ENCODE results near the gene TMEM11.
"Not testable (repeated sequence)": the region's sequence is repeated elsewhere in the genome, so short reads cannot be mapped to it uniquely, and the experiment has no call there.

Gene TMEM11

DNA sequence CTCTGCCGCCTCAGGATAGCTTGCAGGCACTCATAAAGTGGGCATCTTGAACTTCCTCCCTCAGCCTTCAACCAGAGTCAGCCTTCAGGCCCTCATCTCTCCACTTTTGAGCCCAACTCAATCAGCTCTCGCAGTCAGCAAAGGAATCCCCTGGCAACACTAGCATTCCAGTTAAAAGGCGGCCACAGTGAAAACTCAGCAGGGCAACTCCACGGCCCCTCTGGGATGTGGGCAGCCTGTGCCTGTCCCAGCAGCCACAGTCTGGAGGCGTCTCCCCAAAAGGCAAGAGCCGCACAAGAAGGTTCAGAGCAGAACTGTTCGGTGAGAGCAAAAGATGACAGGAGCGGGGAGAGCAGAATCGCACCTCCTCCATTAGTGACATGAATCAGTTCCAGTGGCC lies 9.0 kb downstream of the TMEM11 start:
- Mint-ChIP-seq H3K27ac (peak overlapping the region; percentile 45), H3K36me3 (peaks cover 56% of the 10 kb centered on the region)
- no peak for DNase-seq (ENCODE audit: low spot score in 2 of 2)

DNA sequence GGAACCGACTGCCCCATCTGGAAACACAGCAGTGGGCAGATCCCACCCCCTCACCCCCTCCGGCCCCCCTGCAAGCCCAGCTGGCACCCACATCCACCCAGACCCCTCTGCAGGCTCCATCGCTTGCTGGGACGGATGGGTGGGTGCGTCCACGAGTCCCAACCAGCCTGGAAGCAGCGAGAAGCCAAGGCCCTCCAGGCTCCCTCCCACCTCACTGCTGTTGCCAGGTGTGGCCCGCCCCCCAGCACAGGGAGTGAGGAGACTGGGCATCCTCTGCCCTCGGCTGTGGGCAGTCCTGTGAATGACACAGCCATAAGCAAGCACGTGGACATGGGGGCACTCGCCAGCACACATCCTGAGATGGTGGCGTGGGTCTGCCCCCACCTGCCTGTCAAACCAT lies 11.4 kb downstream of the TMEM11 start:
- Mint-ChIP-seq H3K4me1 (peaks cover 39% of the 10 kb centered on the region), H3K4me3 (no peak overlapping the region), H3K36me3 (peaks cover 48% of the 10 kb centered on the region), H3K27ac (no peak overlapping the region), H3K9me3 (no peaks in the 10 kb centered on the region)
- DNase-seq (ENCODE audit: low spot score in 2 of 2) (no peak), ATAC-seq (no peak)

More for the DNA sequence above, 9.0 kb downstream of the TMEM11 start:
- H3K4me3 Mint-ChIP-seq: no peak overlapping the region
- H3K9me3 Mint-ChIP-seq: no peaks in the 10 kb centered on the region
- no peak for ATAC-seq
- H3K4me1 Mint-ChIP-seq: peaks cover 38% of the 10 kb centered on the region

DNA sequence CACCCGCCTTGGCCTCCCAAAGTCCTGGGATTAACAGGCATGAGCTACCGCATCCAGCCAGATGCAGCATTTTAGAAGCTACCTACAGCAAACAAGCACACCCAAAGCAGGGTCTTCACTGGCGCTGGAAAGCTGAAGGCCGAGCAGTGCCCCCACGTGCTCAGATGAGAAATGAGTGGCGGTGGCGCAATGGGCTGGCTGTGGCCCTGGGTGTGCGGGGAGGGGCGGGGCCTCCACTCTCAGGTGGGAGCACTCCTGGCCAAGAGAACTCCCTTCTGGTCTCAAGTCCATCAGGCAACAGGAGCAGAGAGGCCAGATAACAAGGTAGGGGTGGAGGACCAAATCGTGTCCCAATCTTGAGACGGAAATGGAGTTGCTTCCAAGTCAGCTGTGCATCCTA lies 12.1 kb downstream of the TMEM11 start:
- no peak for ATAC-seq
- H3K36me3 Mint-ChIP-seq: peaks cover 49% of the 10 kb centered on the region
- no peak for DNase-seq (ENCODE audit: low spot score in 2 of 2)
- H3K27ac Mint-ChIP-seq: no peak overlapping the region
- H3K4me1 Mint-ChIP-seq: peaks cover 39% of the 10 kb centered on the region
- H3K9me3 Mint-ChIP-seq: no peaks in the 10 kb centered on the region
- no peak overlapping the region for H3K4me3 Mint-ChIP-seq

DNA sequence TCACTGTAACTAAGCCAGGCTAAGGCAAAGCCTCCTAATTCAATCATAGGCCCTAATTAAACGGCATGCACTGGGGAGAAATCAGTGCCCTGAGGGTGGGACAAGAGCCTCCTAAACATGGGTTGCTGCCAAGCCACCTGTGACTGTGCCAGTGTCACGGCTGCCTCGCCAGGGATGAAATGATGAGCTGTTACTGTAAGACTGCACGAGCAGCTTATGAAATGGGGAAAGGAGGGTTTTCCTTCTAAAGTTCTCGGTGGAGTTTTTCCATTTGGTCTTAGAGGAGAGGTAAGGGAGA lies 12.7 kb downstream of the TMEM11 start:
- no peaks in the 10 kb centered on the region for H3K9me3 Mint-ChIP-seq
- H3K27ac Mint-ChIP-seq: peak overlapping the region; percentile 40
- ATAC-seq (no peak), DNase-seq (ENCODE audit: low spot score in 2 of 2) (no peak)
- no peak overlapping the region for H3K4me3 Mint-ChIP-seq
- peaks cover 54% of the 10 kb centered on the region for H3K36me3 Mint-ChIP-seq
- H3K4me1 Mint-ChIP-seq: peaks cover 38% of the 10 kb centered on the region

DNA sequence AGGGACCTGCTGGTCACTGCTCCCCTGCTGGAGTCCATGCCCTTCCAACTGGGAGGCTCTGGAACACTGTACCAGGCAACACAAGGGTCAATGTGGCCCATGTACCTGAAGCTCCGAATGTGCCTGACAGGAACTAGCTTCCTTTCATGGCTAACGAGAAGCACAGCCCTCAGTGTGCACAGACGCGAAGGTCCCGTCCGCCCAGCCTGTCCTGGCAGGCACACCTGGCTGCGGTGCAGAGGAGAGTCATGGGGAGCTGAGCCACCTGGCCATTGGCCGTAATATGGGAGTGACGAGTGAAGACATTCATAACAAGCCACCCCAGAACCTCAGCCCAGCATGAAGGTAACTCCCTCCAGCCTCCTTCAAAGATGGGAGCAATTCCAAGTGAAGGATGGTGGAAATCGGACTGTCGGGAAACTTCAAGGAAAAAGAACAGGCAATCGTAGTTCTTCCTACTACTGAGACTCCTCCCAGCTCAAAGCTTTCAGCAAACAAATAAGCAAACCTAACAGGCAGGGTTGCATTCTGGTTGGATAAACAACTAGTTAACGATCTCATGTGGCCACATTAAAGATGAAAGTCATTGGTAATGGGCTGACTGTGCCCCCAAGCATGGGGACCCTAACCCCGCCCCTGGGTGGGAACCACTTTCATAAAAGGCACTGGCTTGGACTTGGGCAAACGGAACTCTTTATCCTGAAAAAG lies 13.2 kb downstream of the TMEM11 start:
- no peak overlapping the region for H3K4me3 Mint-ChIP-seq
- no peak for DNase-seq (ENCODE audit: low spot score in 2 of 2)
- H3K4me1 Mint-ChIP-seq: peaks cover 33% of the 10 kb centered on the region
- H3K27ac Mint-ChIP-seq: peak overlapping the region; percentile 40
- no peak for ATAC-seq
- no peaks in the 10 kb centered on the region for H3K9me3 Mint-ChIP-seq
- H3K36me3 Mint-ChIP-seq: peaks cover 54% of the 10 kb centered on the region

DNA sequence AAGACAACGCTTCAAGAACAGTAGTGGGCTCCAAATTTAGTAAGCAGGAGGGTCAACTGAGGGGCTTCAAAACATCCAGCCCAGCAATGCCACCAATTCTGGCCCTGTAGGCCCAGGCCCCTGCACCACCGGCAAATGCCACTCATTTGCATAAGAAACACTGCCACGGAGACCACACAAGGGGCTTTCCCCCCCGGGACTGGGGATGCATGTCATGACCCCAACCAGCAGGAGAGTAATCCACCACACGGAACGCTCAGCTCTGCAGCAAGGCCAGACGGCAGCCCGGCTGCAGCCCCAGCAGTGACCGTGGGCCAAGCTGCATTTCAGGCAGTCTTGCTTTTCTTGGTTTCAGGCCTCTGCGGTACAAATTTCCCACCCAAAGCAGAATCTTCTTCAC lies 14.1 kb downstream of the TMEM11 start:
- H3K4me1 Mint-ChIP-seq: peaks cover 24% of the 10 kb centered on the region
- H3K9me3 Mint-ChIP-seq: no peaks in the 10 kb centered on the region
- H3K4me3 Mint-ChIP-seq: no peak overlapping the region
- ATAC-seq: peak; percentile 24
- no peak overlapping the region for H3K27ac Mint-ChIP-seq
- no peak for DNase-seq (ENCODE audit: low spot score in 2 of 2)
- peaks cover 54% of the 10 kb centered on the region for H3K36me3 Mint-ChIP-seq

DNA sequence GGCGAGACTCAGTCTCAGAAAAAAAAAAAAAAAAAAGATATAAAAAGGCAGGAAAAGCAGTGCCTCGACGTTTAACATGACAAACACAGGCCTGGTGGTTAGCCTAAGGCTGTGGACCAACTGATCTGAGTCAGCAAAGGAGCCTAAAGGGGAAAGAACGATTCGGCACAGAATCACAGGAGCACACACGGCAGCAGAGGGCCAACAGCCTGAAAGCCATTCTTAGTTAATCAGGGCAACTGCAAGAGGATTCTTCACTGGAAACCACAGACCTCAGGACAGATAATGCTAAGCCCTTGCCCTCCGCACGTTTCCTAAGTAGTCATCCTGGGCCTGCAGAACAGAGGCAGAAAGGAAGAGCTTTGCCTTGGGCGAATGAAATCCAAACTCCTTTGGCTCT lies 14.7 kb downstream of the TMEM11 start:
- H3K36me3 Mint-ChIP-seq: peaks cover 54% of the 10 kb centered on the region
- H3K4me3 Mint-ChIP-seq: no peak overlapping the region
- peak; percentile 55 for ATAC-seq
- no peaks in the 10 kb centered on the region for H3K9me3 Mint-ChIP-seq
- no peak for DNase-seq (ENCODE audit: low spot score in 2 of 2)
- H3K4me1 Mint-ChIP-seq: peaks cover 20% of the 10 kb centered on the region
- H3K27ac Mint-ChIP-seq: no peak overlapping the region

DNA sequence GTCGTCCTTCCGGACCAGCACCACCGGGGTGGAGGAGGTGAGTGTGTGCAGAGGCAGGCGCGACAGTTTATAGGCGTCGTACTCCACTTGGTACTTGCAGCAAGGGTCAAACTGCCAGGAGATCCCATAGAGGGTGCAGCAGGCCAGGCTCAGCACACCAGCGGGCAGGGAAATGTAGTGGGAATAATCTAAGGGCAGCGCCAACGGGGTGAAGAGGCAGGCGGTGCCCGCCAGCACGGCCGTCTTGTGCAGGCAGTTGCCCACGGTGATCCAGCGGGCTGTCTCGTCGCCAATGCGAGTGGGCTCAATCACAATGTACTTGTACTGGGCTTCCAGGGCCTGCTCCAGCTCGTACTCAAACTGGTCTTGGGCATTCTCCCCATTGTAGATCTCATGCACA lies 15.6 kb downstream of the TMEM11 start:
- H3K4me3 Mint-ChIP-seq: no peak overlapping the region
- DNase-seq (ENCODE audit: low spot score in 2 of 2) (no peak), ATAC-seq (no peak)
- H3K9me3 Mint-ChIP-seq: no peaks in the 10 kb centered on the region
- H3K4me1 Mint-ChIP-seq: peaks cover 20% of the 10 kb centered on the region
- H3K27ac Mint-ChIP-seq: no peak overlapping the region
- peaks cover 46% of the 10 kb centered on the region for H3K36me3 Mint-ChIP-seq

DNA sequence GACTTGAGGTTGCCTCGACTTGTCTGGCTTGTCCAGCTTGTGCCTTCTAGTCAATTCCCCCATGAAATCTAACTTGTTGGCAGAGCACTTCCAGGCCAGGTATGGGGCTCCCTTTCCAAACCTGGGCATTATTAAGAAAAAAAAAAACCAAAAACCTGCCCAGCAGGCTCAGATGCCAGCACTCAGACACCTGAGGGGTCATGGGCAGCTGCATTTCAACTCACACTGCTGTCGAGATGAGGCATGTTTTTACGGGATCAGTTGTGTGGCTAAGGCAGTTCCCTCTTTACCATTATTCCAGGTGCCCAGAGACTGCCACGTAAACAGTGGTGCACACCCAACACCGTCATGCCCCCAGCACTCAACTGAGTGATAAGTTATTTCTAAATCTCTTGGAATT lies 17.8 kb downstream of the TMEM11 start:
- H3K4me1 Mint-ChIP-seq: peaks cover 18% of the 10 kb centered on the region

DNA sequence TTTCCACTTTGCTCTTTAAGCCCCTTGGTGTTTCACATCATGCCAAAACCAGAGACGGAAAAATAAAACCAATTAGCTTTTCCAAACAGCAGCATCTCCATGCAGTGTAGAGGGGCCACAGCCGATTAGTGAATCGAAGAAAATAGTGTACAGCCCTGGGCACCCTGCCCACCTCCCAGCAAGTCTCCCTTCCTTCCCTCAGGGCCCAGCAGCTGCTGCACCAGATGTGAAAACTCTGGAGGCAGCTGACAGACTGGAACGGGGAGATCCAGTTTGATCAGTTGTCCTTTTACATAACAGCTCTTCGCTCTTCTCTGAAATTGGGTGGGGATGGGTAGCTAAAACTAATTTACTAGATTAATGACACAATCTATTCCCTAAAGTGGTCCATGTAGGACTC lies 19.3 kb downstream of the TMEM11 start:
- no peaks in the 10 kb centered on the region for H3K9me3 Mint-ChIP-seq
- DNase-seq (ENCODE audit: low spot score in 2 of 2) (no peak), ATAC-seq (no peak)
- H3K36me3 Mint-ChIP-seq: peaks cover 40% of the 10 kb centered on the region
- H3K4me3 Mint-ChIP-seq: no peak overlapping the region
- H3K27ac Mint-ChIP-seq: no peak overlapping the region
- peaks cover 6% of the 10 kb centered on the region for H3K4me1 Mint-ChIP-seq

More for the DNA sequence above, 17.8 kb downstream of the TMEM11 start:
- Mint-ChIP-seq H3K36me3 (peaks cover 41% of the 10 kb centered on the region), H3K27ac (peak overlapping the region; percentile 34), H3K9me3 (no peaks in the 10 kb centered on the region), H3K4me3 (no peak overlapping the region)
- DNase-seq (ENCODE audit: low spot score in 2 of 2) (no peak), ATAC-seq (no peak)

DNA sequence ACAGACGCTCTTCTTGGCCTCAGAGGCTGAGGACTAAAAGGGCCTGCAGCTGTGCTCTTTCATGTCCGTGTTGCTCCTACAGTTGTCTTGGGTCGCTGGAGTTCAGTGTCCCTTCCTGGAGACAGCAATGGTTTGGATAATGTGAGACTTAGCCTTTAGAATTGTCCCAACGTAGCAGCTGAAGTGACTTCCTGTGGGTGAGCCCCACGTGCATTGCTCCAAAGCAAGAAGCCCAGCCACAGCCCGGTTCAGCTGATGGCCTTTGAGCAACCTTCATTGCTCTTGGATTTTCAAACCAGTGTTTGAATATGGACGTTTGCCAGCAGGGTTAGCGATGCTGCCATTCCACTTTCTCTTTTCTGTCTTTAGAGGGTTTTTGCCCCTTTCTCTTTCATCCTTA lies 19.7 kb downstream of the TMEM11 start:
- DNase-seq (ENCODE audit: low spot score in 2 of 2) (no peak), ATAC-seq (no peak)
- peaks cover 6% of the 10 kb centered on the region for H3K4me1 Mint-ChIP-seq
- H3K4me3 Mint-ChIP-seq: no peak overlapping the region
- H3K27ac Mint-ChIP-seq: no peak overlapping the region
- H3K9me3 Mint-ChIP-seq: no peaks in the 10 kb centered on the region
- peaks cover 40% of the 10 kb centered on the region for H3K36me3 Mint-ChIP-seq

DNA sequence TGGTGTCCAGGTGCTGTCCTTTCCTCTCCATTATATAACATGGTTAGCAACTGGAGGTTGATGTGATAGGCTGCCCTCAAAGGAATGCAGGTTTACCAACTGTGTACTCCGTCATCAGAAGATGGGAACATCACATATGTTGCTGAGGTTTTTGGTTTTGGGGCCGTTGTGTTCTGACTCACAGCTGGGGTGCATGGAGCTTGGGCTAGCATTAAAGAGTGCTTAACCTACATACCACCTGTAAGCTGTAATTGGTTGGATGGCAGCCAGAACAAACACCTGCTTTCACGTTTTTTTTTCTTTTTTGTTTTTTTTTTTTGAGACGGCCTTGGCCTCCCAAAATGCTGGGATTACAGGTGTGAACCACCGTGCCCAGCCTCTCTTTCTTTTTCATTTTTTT lies 20.9 kb downstream of the TMEM11 start:
- H3K4me3 Mint-ChIP-seq: no peak overlapping the region
- H3K36me3 Mint-ChIP-seq: peaks cover 36% of the 10 kb centered on the region
- DNase-seq (ENCODE audit: low spot score in 2 of 2) (no peak), ATAC-seq (peak; percentile 87)
- H3K9me3 Mint-ChIP-seq: no peaks in the 10 kb centered on the region
- H3K27ac Mint-ChIP-seq: peak overlapping the region; percentile 17
- H3K4me1 Mint-ChIP-seq: no peaks in the 10 kb centered on the region

DNA sequence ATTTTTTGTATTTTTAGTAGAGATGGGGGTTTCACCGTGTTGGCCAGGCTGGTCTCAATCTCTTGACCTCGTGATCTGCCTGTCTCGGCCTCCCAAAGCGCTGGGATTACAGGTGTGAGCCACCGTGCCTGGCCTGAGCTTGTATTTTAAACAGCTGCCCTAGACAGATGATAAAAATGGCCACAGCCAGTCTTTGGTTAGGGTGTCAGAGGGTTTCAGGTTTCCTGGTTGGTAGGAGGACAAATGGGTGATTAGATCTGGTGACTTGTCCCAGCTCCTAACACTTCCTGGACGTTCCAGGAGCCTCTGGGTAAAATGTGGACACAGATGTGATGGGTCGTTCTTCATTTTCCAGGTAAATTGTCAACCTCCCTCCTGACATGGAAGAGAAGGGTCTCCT lies 21.5 kb downstream of the TMEM11 start:
- H3K36me3 Mint-ChIP-seq: peaks cover 30% of the 10 kb centered on the region
- not testable (repeated sequence) for H3K4me1 Mint-ChIP-seq; H3K4me3 Mint-ChIP-seq; ATAC-seq; H3K9me3 Mint-ChIP-seq; DNase-seq (ENCODE audit: low spot score in 2 of 2)
- H3K27ac Mint-ChIP-seq: peak overlapping the region; percentile 17

DNA sequence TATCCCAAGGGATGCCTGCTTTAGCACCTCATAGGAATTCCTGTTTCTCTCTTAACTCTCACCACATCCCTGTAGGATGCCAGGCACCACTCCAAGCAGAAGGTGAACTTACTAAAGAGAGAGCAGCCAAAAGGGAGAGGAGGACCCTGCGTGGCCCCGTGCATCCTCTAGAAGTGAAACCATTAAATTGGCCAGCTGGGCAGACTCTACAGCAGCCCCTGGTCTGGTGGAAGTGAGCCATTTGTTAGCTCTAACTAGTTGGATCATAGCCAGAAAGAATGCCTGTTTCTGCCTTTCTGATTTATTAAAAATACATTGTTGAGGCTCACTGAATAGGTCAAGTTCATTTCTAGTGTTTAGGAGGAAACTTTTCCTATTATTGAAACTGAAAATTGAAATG lies 22.3 kb downstream of the TMEM11 start:
- no peaks in the 10 kb centered on the region for H3K4me1 Mint-ChIP-seq
- DNase-seq (ENCODE audit: low spot score in 2 of 2): no peak
- H3K9me3 Mint-ChIP-seq: no peaks in the 10 kb centered on the region
- ATAC-seq: no peak
- peaks cover 23% of the 10 kb centered on the region for H3K36me3 Mint-ChIP-seq
- no peak overlapping the region for H3K4me3 Mint-ChIP-seq
- peak overlapping the region; percentile 46 for H3K27ac Mint-ChIP-seq

DNA sequence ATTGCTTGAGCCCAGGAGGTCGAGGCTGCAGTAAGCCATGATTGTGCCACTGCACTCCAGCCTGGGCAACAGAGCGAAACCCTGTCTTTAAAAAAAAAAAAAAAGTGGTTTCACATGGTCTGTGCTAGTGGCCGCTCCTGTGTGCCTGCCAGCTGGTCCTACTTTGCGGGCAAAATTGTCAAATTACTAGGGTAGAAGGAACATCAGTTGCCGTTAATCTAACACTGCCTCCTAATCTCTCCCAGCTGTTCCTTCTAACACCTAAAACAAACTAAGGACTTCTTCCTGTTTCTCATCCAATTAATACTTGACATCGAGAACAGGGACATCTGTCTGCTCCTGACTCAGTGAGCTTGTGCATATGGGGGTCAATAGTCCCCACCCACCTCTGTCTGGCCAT lies 23.9 kb downstream of the TMEM11 start:
- ATAC-seq: no peak
- Mint-ChIP-seq H3K4me3 (no peak overlapping the region), H3K9me3 (no peaks in the 10 kb centered on the region), H3K4me1 (no peaks in the 10 kb centered on the region), H3K36me3 (peaks cover 18% of the 10 kb centered on the region), H3K27ac (no peak overlapping the region)
- DNase-seq (ENCODE audit: low spot score in 2 of 2): no peak

DNA sequence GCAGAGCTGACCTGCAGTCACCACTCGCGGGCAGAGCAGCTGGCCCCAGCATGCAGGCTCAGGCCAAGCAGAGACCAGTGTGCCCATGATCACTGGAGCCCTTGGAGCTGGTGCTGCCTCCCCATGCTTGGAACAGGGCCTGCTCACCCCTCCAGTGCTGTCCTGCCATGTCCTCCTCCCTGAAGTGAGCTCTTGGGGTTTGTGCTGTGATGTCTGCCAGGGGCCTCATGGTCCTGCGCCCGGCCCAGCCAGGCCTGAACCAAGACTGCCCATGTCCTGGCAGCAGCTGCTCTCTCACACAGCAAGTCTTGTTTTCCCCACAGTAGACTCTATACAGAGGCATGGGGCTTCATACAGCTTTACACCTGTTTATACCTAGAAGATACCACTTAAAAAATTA lies 24.6 kb downstream of the TMEM11 start:
- Mint-ChIP-seq H3K4me1 (no peaks in the 10 kb centered on the region), H3K9me3 (no peaks in the 10 kb centered on the region), H3K36me3 (peaks cover 23% of the 10 kb centered on the region), H3K4me3 (no peak overlapping the region), H3K27ac (no peak overlapping the region)
- peak; percentile 22 for ATAC-seq
- DNase-seq (ENCODE audit: low spot score in 2 of 2): no peak
